ENCODE results near the gene ULK4.

ULK4 gene

DNA sequence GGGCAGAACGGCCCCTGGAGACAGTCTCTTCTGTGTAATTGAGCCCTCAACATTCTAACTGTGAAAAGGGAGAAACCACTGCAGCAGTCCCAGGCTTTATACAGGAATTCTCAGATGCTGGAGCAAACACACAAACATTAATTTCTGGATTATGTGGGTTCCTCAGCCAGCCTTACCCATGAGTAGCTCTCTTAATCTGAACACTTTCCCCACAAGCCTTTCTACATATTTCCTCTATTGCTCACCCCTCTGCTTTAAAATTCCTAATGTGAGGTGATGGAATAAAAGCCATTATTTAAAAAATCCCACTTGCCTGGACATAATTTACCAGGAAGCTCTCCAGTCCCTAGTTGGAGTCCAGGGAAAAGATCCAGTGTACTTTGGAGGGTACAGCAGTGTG lies 623.6 kb downstream of the ULK4 start:
- no peak for DNase-seq

- DNase-seq = no peak
Observed at GRCh38 chr3:41334426-41334825, 627.5 kb downstream of the ULK4 start.

GRCh38 chr3:41331041-41331440 lies 630.9 kb downstream of the ULK4 start:
- DNase-seq = peak in 1 of 2 experiments; percentile 30

- DNase-seq = no peak
Observed at GRCh38 chr3:41330465-41330864, 631.4 kb downstream of the ULK4 start.

DNA sequence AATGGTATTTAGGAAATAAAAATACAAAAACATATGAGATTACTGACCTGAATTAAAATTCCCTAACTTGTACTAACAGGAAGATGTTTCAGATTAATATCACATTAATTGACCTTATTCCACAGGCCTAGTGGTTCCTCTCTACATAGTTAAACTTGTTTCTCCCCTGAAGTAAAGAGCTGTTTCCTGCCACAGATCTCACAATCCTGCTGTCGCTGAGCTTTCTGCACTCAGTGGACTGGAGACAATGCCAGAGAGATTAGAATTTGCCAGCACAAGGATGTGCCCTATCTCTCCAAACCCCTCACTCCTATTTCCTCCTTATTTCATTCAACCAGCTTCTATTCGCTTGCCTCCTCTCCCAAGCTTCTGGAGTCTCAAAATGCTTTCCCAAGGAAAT lies 632.0 kb downstream of the ULK4 start:
- DNase-seq = no peak

- no peak for DNase-seq
Observed at GRCh38 chr3:41328926-41329325, 633.0 kb downstream of the ULK4 start.

DNA sequence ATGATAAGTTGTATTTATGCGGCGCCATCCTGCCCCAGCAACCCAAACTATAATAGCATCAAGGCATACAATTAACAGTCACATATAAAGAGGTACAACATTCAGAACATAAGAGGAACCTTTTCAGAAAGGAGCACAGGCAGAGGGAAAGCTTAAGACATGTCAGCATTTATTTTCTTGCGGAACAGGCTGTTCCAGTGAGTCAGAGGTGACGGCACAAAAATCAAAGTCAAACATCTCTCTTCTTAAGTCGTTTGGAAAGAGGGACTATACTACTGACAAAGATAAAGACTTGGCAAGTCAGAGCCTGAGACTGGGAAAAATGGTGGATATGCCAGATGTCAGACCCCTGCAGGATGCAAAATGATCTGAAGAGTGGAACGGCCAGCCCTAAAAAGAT lies 634.2 kb downstream of the ULK4 start:
- DNase-seq = no peak

DNA sequence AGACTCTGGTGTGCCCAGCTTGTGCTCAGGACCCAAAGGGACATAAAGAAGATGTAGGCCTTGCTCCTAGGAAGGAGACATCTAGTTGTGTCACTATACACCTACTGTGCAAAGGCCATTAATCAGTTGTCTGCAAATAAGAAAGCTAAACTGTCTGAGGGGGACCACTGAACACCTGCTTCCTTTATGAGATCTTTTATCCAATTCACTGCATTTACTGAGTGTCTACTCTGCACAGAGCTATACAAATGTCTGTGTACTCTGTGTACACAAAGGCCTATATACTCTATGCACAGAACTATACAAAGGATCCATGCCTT lies 637.8 kb downstream of the ULK4 start:
- no peak for DNase-seq

DNA sequence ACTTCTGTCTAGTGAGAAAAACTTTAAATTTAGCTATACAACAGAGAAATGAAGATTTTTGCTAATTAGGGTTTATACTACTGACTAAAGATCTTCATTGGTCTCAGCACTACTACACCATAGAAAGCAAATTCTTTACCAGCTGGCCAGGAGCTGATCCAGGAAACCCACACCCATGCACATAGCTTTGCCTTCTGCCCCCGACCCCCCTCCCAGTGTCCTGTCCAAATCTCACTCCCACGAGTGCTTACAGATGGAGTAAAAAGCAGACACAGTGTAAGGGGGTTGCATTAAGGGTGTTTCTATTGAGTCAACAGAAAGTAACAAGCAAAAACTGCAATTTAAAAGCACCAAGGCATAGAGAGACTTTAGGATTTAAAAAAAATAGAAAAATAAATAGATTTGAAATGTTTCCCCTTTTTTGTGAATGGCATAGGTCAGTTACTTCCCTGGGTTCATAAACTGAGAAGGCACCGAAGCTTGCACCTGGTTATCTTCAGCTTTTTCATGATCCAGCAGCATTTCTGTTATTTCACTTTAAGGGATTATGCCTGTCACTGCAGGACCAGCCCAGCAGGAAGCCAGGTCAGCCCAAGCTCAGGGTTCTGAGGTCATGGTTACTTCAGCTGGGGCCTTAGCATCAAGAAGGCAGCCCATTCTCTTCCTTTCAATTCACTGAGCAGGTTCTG lies 638.3 kb downstream of the ULK4 start:
- peak in 1 of 2 experiments; percentile 38 for DNase-seq

DNA sequence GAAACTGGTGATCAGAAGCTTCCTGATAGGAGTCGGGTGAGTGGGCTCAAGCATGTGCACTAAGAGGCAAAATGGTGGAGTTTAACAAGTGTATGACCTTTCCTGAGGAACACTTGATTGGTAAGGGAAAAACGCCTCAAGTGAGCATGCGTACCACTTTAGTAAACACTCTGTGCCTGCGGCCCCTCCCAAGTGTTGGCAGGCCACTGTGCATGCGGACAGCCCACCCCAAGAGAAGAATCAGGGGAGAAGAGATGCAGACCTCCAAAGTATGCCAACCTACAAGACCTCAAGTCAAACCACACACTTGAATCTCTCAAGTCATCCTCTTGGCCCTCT lies 640.3 kb downstream of the ULK4 start:
- DNase-seq = no peak

- DNase-seq = no peak
Observed at GRCh38 chr3:41320953-41321641, 640.8 kb downstream of the ULK4 start.

GRCh38 chr3:41318520-41318919 lies 643.4 kb downstream of the ULK4 start:
- DNase-seq = no peak

DNA sequence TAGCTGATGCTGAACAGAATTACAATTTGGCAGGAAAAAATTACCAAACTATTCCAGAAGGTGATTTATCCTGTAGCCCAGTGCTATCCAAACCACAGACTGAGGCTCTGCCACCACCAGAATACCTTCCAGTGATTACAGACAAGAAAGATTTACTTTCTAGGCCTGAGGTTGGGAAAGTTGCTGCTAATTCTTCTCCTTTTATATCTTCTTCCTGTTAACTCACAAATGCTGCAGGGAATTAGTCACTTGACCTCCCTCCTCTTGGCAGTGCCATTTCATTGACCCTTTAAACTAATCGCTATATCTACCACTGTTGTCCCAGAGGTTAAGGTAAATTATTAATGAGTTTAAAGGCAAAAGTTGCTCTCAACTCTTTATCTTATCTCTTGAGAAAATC lies 644.2 kb downstream of the ULK4 start:
- no peak for DNase-seq

DNA sequence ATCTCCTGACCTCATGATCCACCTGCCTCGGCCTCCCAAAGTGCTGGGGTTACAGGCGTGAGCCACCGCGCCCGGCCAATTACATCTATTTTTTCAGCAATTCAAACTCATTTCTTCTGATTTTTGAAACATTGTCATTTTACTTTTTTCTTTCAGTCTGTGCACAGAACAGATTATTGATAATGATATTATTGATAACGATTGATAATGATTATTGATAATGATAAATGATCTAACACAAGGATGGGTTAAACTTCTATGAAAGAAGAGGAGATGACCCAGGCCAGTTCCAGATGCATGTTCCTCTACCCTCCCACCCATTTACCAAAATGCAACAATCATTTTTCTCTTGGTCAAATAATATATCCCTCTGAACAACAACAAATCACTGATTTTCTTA lies 644.6 kb downstream of the ULK4 start:
- DNase-seq = no peak

- no peak for DNase-seq
Observed at GRCh38 chr3:41315126-41315525, 646.8 kb downstream of the ULK4 start.

DNA sequence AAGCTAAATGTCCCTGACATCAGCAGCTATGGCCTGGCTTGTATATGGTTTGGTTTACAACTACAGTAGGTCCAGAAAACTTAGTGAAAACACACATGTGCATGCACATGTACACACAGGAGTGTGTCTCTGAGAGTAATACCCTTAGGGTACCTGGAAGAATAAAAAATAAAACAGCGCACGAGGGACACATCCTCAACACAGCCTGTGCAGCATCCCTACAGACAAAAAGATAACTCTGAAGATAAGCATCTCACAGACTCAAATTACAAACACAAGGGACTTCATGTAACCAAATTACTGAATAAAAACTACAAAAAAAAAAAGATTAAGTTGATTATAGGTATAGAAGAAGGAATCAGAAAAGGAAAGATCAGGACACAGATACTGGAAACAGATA lies 653.8 kb downstream of the ULK4 start:
- DNase-seq = no peak

DNA sequence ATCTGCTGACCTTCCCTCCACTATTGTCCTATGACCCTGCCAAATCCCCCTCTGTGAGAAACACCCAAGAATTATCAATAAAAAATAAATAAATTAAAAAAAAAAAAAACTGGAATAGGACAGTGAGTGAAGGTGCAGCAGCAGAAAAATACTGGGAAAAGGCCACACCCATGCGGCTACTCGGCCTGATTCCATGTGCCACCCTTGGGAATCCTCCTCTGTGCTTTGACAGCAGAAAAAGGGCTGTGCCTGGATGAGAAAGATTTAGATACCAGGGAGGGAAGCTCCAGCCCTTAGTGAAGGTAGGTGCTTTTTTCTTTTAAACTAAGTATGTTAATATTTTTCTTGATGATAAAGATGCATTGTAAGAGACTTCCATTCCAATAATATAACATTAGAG lies 654.8 kb downstream of the ULK4 start:
- peak; percentile 16 to 65 for DNase-seq

- DNase-seq = peak in 1 of 2 experiments; percentile 45
Observed at GRCh38 chr3:41304593-41304992, 657.3 kb downstream of the ULK4 start.

DNA sequence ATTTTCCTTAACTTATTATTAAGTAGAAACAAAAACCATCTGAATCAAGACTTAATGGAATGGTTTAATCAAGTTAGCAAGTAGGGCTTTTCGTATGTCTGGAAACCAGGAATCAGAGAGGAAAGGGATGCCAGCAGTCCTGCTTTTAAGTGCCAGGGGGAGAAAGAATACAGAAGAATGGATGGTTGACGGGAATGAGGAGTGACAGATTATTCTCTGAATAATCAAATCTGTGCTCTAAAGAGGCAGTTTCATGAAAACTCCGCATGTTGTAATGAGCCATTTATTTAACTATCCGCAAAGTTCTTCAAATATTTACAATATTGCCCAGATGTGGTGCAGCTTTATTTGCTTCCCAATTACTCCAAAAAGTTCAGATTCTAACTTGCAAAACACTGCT lies 659.6 kb downstream of the ULK4 start:
- DNase-seq = no peak

- no peak for DNase-seq
Observed at GRCh38 chr3:41301548-41301947, 660.4 kb downstream of the ULK4 start.

DNA sequence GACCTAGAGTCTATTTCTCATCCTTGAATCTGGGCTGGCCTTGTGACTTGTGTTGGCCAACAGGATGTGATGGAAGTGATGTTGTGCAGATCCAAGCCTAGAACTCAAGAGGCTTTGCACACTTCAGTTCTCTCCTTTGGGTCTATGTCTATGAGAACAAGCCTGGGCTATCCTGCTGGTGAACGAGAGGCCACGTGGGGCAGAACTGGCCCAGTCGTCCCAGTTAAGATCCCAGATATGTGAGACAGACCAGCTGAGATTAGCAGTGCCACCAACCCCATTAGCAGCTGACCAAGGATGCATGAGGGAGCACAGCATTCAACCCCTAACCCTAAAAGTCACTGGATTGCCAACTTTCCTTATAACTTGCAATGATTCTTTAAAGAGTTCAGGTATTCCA lies 662.9 kb downstream of the ULK4 start:
- DNase-seq = no peak

DNA sequence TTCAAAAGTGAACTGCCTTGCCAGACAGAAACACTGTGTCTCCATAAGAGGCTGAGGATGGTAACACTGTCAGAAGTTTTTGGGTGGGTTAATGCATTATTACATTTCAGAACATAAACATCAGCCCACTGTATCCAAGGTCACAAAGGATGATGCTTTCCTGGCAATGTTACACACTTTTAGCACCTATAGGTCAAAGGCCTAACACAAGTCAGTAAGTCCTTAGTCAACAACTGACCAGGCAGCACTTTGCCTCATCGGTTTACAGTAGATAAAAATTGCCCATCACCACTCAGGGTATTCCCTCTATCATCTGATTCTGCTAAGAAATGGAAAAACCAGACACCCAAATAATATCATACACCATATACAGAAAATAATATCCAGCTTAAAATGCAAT lies 664.2 kb downstream of the ULK4 start:
- no peak for DNase-seq

DNA sequence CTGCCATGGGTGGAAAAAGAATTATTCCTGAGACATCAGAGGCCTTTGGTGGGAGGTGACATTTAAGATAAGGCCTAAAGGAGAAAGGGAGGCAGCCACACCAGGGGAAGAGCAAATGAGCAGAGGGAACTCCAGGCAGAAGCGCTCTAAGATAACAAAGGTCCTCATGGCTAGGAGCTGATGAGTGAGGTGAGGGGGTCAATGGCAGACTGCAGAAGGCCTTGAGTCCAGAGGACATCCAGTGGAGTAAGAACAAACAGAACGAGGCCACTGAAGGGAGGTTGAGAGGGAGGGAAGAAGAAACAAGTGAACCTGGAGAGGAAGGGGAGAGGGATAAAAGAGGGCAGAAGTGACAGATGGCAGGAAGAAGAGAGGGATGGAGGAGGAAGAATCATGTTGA lies 665.3 kb downstream of the ULK4 start:
- no peak for DNase-seq

DNA sequence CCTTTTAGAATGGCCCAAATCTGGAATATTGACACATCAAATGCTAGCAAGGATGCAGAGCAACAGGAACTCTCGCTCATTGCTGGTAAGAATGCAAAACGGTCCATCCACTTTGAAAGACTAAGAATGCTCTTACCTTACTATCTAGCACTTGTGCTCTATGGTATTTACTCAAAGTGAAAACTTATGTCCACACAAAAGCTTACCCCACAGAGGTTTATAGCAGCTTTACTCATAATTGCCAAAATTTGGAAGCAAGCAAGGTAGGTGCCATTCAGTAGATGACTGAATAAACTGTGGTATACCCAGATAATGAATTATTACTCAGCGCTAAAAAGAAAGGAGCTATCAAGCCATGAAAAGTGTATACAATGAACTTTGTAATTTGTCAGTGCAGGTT lies 666.2 kb downstream of the ULK4 start:
- DNase-seq = no peak

DNA sequence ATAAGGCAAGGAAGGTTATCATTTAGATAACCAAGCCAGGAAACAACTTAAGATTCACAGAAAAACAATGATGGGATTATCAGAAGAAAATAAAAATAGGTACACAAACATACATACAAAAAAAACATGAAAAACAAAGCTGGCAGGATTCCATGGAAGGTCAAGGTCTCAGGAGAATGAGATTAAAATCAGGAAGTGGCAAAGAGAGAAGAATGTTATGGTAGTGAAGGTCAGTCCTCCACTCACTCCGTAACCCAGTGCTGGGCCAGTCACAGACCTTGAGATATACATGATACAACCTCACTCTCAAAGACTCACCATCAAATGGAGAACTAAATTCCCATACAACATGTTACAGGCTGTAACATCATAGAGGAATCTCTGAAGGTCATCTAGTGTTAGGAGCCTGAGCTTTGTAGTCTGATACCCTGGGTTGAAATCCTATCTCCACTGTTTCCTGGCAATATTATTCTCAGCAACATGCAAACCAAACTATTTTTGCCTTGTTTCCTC lies 668.7 kb downstream of the ULK4 start:
- no peak for DNase-seq

Measured in NCI-H524 (cell line).